Measurements from ENCODE around the gene ZNF592. TPM values are rescaled to one million over a fixed set of nuclear protein-coding genes. Genes with fewer than 3 reads are reported as not detected.

The ZNF592 gene
- total RNA-seq, 1 experiment from 2014 or later: 34.6 TPM

DNA sequence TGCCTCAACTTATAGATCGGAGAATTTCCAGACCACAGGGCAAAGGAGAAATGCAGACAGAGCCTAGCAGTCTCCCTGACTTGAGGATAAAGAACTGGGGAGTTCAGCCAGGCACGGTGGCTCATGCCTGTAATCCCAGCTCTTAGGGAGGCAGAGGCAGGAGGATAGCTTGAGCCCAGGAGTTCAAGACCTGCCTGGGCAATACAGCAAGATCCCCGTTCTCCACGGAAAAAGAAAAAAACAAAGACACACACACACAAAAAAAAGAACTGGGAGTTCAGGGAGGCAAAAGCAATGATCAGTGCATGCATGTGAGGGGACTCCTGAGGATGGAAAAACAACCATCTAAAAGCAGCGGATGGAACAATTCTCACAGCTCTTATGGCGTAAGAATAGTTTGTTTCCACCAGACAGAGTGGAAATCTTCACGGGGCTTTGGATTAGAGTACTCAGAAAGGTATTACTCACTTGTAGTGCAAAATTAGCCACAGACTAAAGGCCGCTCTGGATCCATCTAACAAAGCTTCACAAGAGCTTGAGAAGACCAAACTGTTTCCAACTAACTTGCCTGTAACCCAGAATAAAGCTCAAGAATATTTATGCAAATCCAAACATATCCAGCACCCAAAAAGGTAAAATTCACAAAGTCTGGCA lies 48.7 kb upstream of the ZNF592 start:
- Histone ChIP-seq H3K23ac (ENCODE audit: insufficient read length, low read depth, low read length) (no peak overlapping the region), H2AK5ac (ENCODE audit: insufficient read length, low read length) (no peak overlapping the region), H3K18ac (ENCODE audit: insufficient read length, low read depth, low read length) (no peak overlapping the region), H3K14ac (ENCODE audit: insufficient read depth, low read length) (no peak overlapping the region), H3K4me2 (ENCODE audit: insufficient read depth, insufficient read length, low read length) (no peak overlapping the region), H2AFZ (ENCODE audit: low read length) (no peak overlapping the region), H4K91ac (ENCODE audit: insufficient read length, low read depth, low read length) (no peak overlapping the region), H3T11ph (ENCODE audit: low read length) (no peak overlapping the region), H3K27ac (ENCODE audit: insufficient read length, low read depth, low read length) (no peak overlapping the region), H3K4ac (ENCODE audit: low read depth, low read length) (no peak overlapping the region), H3K9ac (ENCODE audit: extremely low read depth, insufficient read length, low read length) (no peak overlapping the region), H3K79me1 (ENCODE audit: insufficient read depth, low read depth, low read length, poor library complexity, severe bottlenecking) (peaks cover 9% of the 10 kb centered on the region), H2BK15ac (ENCODE audit: low read depth, low read length) (no peak overlapping the region), H2BK5ac (ENCODE audit: insufficient read length, low read length) (no peak overlapping the region), H3K9me3 (ENCODE audit: control insufficient read depth, low read depth, low read length) (no peaks in the 10 kb centered on the region), H3K56ac (ENCODE audit: insufficient read length, low read depth, low read length) (no peak overlapping the region), H4K20me1 (ENCODE audit: control insufficient read depth, insufficient read depth, insufficient read length) (no peaks in the 10 kb centered on the region), H3K79me2 (ENCODE audit: insufficient read depth, low read length) (peaks cover 30% of the 10 kb centered on the region; the same call in 1 of the 2 replicates), H2BK20ac (ENCODE audit: low read depth, low read length, poor library complexity, severe bottlenecking) (no peak overlapping the region), H3K27me3 (ENCODE audit: insufficient read depth, low read length) (no peaks in the 10 kb centered on the region), H3K23me2 (ENCODE audit: insufficient read length, low read depth, low read length, poor library complexity, severe bottlenecking) (no peaks in the 10 kb centered on the region), H3K4me1 (ENCODE audit: insufficient read depth, low read length) (no peaks in the 10 kb centered on the region), H2BK120ac (ENCODE audit: low read depth, low read length, poor library complexity, severe bottlenecking) (no peak overlapping the region), H4K5ac (ENCODE audit: insufficient read length, low read depth, low read length) (no peak overlapping the region), H2BK12ac (ENCODE audit: insufficient read length, low read depth, low read length) (no peak overlapping the region), H4K8ac (replicated peaks; ENCODE audit: insufficient read length, low read depth, low read length) (no peak overlapping the region)
- Mint-ChIP-seq H3K27me3 (ENCODE audit: low read depth) (no peaks in the 10 kb centered on the region), H3K4me1 (no peaks in the 10 kb centered on the region), H3K4me3 (no peak overlapping the region), H3K27ac (peak overlapping the region in 2 of 3 experiments; percentile 44 to 46; a peak in 5 of 7 replicates), H3K9me3 (no peaks in the 10 kb centered on the region), H3K36me3 (ENCODE audit: insufficient read depth in 1 of 3, low read depth in 3 of 3) (peaks cover 0 to 6% (median 0%) of the 10 kb centered on the region in 3 experiments; a peak in 2 of 7 replicates)
- no peak for DNase-seq
- TF ChIP-seq, protein P1, sequence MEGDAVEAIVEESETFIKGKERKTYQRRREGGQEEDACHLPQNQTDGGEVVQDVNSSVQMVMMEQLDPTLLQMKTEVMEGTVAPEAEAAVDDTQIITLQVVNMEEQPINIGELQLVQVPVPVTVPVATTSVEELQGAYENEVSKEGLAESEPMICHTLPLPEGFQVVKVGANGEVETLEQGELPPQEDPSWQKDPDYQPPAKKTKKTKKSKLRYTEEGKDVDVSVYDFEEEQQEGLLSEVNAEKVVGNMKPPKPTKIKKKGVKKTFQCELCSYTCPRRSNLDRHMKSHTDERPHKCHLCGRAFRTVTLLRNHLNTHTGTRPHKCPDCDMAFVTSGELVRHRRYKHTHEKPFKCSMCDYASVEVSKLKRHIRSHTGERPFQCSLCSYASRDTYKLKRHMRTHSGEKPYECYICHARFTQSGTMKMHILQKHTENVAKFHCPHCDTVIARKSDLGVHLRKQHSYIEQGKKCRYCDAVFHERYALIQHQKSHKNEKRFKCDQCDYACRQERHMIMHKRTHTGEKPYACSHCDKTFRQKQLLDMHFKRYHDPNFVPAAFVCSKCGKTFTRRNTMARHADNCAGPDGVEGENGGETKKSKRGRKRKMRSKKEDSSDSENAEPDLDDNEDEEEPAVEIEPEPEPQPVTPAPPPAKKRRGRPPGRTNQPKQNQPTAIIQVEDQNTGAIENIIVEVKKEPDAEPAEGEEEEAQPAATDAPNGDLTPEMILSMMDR (conservative IDR thresholded peaks at IDR 0.05): no peak
- WGBS (ENCODE audit: extremely low coverage, insufficient read length, low lambda C conversion rate): no CpG with 5 or more reads among the region's 8 CpGs

All from H9 (cell line).